Neural crest cell (in vitro differentiated cells): Measurements from ENCODE around the gene HDGF. TPM values are rescaled to one million over a fixed set of nuclear protein-coding genes. Genes with fewer than 3 reads are reported as not detected.

Experiments used
- DNase-seq: peaks from one replicate; pipeline ENCODE4 v3.0.0; 2021; ENCODE audit warnings: low read depth, mixed read lengths, low spot score
- H3K27ac Mint-ChIP-seq: one replicate; pipeline ENCODE4 v1.8.0; 2021; ENCODE audit warnings: mild to moderate bottlenecking, mixed read lengths; ENCODE audit not compliant: unreplicated experiment
- H3K27me3 Mint-ChIP-seq: 2 replicates; pipeline ENCODE4 v1.8.0; 2021; ENCODE audit warnings: low read depth, mild to moderate bottlenecking, mixed read lengths
- H3K36me3 Mint-ChIP-seq: 2 replicates; pipeline ENCODE4 v1.8.0; 2021; ENCODE audit warnings: low read depth, mild to moderate bottlenecking, mixed read lengths
- H3K4me1 Mint-ChIP-seq: 2 replicates; pipeline ENCODE4 v1.8.0; 2021; ENCODE audit warnings: mixed read lengths
- H3K4me3 Mint-ChIP-seq: one replicate; pipeline ENCODE4 v1.8.0; 2021; ENCODE audit warnings: mild to moderate bottlenecking, mixed read lengths
- H3K9me3 Mint-ChIP-seq: 2 replicates; pipeline ENCODE4 v1.8.0; 2021; ENCODE audit warnings: mixed read lengths
- CTCF ChIP-seq: fragments of 200-600 bp; sonication (generic); conservative IDR thresholded peaks from 2 replicates; pipeline ENCODE4 v1.5.0; 2021; ENCODE audit warnings: antibody characterized with exemption, mild to moderate bottlenecking
- total RNA-seq: library from RNA; stranded (reverse); gene quantifications from 2 replicates; pipeline ENCODE4 v1.2.1, GENCODE V29; 2021

HDGF gene
- total RNA-seq, 1 donor from 2014 or later, result 304 TPM

GRCh38 chr1:156750711-156751450, 594 bp downstream of the HDGF start:
- DNase-seq, result peak; percentile 55
- peak overlapping the region; percentile 94 for H3K4me3 Mint-ChIP-seq

GRCh38 chr1:156750191-156750672, 1.2 kb downstream of the HDGF start:
- Mint-ChIP-seq H3K4me3 (peak overlapping the region; percentile 94), H3K4me1 (peaks cover 64% of the 10 kb centered on the region), H3K27ac (peak overlapping the region; percentile 92), H3K36me3 (peaks cover 8% of the 10 kb centered on the region), H3K27me3 (no peaks in the 10 kb centered on the region), H3K9me3 (no peaks in the 10 kb centered on the region)
- TF ChIP-seq CTCF, result no peak
- DNase-seq, result no peak

More at GRCh38 chr1:156750711-156751450, 594 bp downstream of the HDGF start:
- peaks cover 58% of the 10 kb centered on the region for H3K4me1 Mint-ChIP-seq
- no peak for TF ChIP-seq CTCF
- no peaks in the 10 kb centered on the region for H3K9me3 Mint-ChIP-seq
- H3K36me3 Mint-ChIP-seq, result peaks cover 3% of the 10 kb centered on the region
- no peaks in the 10 kb centered on the region for H3K27me3 Mint-ChIP-seq
- H3K27ac Mint-ChIP-seq, result peak overlapping the region; percentile 92

GRCh38 chr1:156749419-156750118, 1.9 kb downstream of the HDGF start:
- Mint-ChIP-seq H3K27me3 (no peaks in the 10 kb centered on the region), H3K9me3 (no peaks in the 10 kb centered on the region), H3K4me3 (peak overlapping the region; percentile 94), H3K36me3 (peaks cover 8% of the 10 kb centered on the region), H3K27ac (peak overlapping the region; percentile 62), H3K4me1 (peaks cover 64% of the 10 kb centered on the region)
- no peak for TF ChIP-seq CTCF
- DNase-seq, result no peak

GRCh38 chr1:156748670-156749418, 2.6 kb downstream of the HDGF start:
- no peaks in the 10 kb centered on the region for H3K9me3 Mint-ChIP-seq
- H3K36me3 Mint-ChIP-seq, result peaks cover 8% of the 10 kb centered on the region
- TF ChIP-seq CTCF, result no peak
- DNase-seq, result no peak
- H3K4me3 Mint-ChIP-seq, result peak overlapping the region; percentile 94
- peak overlapping the region; percentile 97 for H3K27ac Mint-ChIP-seq
- peaks cover 64% of the 10 kb centered on the region for H3K4me1 Mint-ChIP-seq
- H3K27me3 Mint-ChIP-seq, result no peaks in the 10 kb centered on the region
